Inflammatory macrophage (primary cell): ENCODE data around the gene PRKAR1B.
A peak's percentile ranks its signal among the peaks of the same experiment; 100 is the strongest.
"Not testable (repeated sequence)": the region's sequence is repeated elsewhere in the genome, so short reads cannot be mapped to it uniquely, and the experiment has no call there.

ENCODE experiments used
- DNase-seq, 2 donors: peaks; one replicate each; pipeline ENCODE4 v3.0.0-alpha.2; 2020 to 2022

PRKAR1B gene

GRCh38 chr7:552151-552867 lies 174.8 kb downstream of the PRKAR1B start:
- DNase-seq, result not testable (repeated sequence)

GRCh38 chr7:551615-551970 lies 175.5 kb downstream of the PRKAR1B start:
- DNase-seq, result not testable (repeated sequence)

- no peak for DNase-seq
Observed at GRCh38 chr7:550881-551614, 176.0 kb downstream of the PRKAR1B start.

- DNase-seq, result no peak
Observed at GRCh38 chr7:549891-550625, 177.0 kb downstream of the PRKAR1B start.

DNA sequence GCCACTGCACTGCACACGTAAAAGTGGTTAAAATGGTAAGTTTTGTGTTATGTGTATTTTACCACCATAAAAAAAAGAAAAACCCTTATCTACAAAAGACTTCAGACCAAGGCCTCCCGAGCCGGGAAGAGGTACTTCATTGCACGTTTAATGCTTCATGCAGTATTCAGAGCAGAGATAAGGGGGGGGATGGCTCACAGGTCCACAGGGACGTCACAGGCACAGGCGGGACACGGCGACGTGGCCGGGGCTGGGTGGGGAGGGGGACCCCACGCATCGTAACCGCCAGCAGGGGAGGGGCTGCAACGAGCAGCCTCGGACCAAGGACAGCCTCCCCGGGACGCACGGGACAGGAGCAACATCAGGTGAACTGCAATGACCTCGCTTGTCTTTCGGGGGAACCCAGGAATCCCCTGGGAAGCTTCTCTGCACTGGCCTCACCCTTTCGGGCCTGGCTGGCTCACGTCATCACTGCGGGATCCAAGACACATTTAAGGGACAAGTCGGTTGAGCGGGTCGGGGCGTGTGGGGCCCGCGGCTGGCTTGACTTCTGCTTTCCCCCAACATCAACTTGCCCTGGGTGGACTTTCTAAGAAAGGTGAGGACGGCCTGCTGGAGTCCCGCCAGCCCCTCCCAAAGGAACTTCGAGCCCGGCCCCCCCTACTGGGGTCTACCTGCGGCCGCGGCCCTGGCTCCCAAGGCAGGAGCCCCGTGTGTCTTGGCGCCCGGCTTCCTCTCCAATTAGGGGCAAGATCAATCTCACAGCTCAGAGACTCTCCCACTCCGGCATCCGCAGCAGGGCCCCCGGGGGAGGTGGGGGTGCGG lies 177.8 kb downstream of the PRKAR1B start:
- no peak for DNase-seq

DNA sequence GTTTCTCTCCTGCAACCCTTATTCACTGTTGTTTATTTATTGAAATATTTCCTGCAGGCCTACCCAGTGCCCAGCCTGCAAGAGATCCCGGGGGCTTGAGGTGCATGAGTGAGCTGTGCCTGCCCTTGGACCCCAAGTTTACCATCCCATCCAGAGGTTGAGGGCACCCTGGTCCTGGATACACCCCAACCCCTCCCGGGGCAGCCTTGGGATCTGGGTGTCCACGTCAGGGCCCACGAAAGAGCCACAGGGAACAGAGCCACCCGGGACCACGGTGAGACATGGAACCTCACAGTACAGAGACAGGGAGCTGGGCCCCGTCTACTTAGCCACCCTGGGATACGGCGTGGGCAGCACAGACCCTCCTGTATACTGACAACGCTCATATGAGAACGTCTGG lies 178.7 kb downstream of the PRKAR1B start:
- DNase-seq, result no peak

DNA sequence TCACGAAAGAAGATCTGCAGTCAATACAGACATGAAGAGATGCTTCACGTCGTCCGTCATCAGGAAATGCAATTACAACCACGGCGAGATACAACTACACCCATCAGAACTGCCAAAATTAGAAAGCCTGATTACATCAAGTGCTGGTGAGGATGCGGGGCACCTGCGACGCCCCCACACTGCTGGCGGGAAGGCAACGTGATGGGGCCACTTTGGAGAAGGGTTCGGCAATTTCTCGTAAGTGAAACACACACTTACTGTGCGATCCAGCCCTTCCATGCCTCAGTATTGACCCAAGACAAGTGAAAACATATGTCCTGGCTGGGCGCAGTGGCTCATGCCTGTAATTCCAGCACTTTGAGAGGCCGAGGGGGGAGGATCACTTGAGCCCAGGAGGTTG lies 181.6 kb downstream of the PRKAR1B start:
- no peak for DNase-seq

DNA sequence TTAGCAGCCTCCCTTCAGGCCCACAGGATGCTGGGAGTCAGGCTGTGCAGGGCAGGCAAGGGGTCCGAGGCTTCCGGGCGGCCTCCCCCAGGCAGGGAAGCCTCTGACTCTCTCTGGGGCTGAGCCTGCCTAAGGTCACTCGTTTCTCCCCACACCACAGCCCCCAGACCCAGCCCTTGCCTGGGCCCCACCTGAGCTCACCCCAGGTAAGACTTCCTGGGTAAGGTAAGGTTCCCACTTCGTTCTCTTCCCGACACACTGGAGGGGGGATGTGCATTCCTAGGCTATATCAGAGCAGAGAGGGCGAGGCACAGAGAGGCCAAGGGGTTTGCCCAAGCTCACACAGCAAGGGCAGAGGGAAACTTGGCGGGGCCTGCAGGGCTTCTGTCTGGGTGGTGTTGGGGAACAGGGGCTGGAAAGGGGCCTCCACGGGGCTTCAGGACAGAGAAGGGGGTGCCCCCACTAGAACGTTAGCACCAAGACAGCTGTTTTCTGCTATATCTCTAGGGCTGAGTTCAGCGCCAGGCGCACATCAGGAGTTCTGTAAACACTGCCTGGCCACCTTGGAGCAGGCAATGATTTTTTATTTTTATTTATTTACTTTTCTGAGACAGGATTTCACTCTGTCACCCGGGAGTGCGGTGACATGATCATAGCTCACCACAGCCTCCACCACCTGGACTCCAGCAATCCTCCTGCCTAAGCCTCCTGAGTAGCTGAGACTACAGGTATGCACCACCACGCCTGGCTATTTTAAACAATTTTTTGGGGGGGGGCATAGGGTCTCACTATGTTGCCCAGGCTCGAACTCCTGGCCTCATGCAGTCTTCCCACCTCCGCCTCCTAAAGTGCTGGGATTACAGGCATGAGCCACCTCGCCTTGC lies 182.5 kb downstream of the PRKAR1B start:
- DNase-seq, result no peak

DNA sequence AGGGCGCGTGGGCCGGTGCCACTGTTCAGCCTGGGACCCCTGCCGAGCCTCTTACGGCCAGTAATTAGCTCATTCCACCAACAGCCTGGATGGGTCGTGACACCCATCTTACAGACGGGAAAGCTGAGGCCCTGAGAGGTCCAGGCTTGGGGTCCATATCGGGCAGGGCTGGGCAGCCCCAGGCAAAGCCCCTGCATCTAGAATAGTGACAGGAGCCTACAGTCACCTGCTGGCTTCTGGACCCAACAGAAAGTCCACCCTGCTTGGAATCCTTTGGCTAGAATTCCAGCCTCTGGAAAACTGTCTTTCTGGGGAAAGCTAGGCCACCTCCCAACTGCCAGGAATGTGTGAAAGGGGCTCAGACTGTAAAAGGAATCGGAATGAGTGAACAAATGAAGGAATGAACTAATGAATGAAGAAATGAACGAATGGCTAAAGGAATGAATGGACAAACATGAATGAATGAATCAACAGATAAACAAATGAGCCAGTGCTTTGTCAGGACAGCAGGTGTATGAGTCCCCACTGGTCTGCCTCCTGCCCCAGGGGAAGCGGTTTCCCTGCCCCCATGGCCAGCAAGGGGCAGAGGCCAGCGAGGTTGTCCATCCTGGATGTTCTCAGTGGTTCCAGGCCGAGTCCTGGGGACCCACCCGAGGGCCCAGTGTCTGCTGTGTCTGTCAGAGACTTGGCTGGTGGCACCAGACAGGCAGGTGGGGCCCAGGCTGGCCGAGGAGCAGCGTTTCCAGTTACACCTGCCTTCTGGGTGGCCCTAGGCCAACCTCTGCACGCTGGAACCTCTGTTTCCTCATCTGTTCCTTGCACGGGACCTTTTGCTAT lies 183.4 kb downstream of the PRKAR1B start:
- no peak for DNase-seq

DNA sequence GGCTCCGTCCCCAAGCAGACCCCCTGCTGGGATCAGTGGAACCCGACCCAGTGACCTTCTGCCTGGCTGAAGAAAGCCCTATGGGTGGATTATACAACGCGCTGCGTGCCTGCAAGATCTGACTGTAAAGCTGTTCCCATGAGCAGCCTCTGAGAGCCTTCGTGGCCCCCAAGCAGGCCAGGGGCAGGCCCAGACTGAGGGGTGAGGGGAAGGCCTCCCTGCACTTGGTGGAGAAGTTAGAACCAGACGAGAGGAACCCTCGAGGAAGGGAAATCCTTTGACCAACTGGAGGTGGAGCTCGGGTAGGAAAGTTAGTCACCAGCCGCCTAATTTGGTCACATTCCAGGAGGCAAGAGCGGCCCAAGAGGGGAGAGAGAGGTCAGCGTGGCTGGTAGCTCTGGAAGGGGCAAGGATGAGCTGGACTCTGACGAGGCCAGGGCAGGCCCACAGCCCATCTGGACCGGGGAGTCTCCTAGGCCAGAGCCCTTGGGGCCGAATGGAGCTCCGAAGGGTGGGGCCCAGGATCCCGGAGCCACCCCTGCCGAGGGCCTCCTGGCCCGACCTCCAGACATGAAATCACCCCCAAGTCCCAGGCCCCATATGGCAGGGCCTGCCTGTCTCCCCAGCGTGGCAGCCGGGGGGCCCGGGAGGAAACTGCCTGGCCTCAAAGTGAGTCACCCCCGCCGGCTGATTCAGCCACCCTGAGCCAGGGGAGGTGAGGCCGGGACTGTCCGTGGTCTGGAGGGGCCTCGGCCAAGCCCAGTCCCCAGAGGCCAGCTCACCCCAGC lies 184.2 kb downstream of the PRKAR1B start:
- peak in 1 of 2 donors; percentile 32 for DNase-seq

DNA sequence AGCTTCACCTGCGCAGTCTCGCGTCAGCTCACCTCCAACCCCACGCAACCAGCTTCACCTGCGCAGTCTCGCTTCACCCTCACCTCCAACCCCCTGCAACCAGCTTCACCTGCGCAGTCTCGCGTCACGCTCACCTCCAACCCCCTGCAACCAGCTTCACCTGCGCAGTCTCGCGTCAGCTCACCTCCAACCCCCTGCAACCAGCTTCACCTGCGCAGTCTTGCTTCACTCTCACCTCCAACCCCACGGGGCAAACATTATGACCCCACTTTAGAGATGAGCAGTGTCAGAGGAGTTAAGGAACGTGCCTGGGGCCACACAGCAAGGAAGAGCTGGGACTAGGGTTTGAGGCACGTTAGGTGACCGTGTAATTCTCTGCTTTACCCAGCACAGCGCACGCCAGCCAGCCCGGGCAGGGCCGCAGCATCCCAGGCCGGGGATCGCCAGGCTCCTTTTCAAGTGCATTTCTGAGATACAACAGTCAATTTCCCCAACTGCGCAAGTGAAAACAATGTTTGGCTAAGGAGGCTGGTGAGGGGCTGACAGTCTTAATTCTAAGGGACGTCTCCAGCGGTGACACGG lies 184.9 kb downstream of the PRKAR1B start:
- DNase-seq, result no peak

DNA sequence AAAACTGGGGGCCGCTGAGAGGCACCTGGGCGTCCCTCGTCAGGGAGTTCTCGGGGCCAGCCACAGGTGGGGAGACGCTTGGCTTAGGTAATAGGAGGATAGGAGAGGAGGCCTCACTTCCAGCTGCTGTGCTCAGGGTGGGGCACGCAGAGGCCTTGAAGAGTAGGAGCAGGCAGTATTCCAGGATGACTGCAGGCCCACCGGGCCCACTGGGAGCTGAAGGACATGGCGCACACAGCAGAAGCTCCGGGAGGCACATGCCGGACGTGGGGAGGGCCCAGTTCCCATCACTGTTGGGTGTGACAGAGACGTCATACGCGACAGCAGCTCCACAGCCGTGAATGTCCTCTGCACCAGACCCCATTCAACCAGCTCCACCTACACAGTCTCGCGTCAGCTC lies 185.4 kb downstream of the PRKAR1B start:
- no peak for DNase-seq

DNA sequence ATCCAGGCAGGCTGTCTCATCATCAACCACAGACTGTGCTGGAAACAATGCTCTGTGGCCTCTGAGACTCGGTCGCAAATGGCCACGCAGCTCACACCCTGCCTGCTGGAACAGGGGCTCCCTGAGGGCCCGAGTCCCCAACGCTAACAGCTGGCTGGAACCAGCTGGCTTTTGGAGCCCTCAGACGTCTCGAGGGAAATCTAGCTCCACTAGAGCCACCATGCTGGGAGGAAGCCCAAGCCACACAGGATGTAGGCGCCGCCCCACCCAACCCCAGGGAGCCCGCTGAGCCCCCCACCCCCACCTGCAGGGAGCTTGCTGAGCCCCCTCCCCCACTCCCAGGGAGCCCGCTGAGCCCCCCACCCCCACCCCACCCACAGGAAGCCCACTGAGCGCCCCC lies 186.1 kb downstream of the PRKAR1B start:
- no peak for DNase-seq

GRCh38 chr7:540579-540978 lies 186.5 kb downstream of the PRKAR1B start:
- no peak for DNase-seq

DNA sequence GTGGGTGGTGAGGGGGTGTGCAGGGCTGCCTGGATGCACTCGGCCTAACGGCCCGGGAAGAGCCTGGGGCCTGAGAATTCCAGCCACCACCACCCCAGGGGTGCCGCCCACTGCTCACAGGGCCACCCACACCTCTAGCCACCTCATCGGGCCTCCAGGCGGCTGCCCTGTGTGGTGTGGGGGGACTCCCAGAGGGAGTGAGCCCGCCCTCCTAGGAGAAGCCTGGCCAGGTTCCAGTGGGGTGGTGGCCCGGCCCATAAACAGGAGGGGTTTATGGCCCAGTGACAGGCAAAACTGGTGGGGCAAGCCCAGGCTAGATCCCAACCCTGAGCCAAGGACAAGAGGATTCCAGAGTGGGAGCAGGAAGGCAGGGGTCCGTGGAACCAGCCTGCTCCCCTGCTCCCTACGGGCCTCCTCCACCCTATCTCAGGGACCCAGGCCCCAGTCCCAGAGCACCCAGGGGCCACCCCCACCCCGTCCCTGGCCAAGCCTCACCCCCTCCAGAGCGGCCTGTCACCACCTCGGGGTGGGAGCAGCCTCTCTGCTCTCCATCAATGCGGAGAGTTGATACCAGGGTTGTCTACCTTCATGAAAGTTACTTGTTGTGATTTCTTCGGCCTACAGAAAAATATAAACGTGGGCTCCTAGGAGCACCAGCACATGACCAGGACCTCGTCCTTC lies 187.2 kb downstream of the PRKAR1B start:
- no peak for DNase-seq

GRCh38 chr7:538764-539685 lies 188.1 kb downstream of the PRKAR1B start:
- DNase-seq, result no peak

DNA sequence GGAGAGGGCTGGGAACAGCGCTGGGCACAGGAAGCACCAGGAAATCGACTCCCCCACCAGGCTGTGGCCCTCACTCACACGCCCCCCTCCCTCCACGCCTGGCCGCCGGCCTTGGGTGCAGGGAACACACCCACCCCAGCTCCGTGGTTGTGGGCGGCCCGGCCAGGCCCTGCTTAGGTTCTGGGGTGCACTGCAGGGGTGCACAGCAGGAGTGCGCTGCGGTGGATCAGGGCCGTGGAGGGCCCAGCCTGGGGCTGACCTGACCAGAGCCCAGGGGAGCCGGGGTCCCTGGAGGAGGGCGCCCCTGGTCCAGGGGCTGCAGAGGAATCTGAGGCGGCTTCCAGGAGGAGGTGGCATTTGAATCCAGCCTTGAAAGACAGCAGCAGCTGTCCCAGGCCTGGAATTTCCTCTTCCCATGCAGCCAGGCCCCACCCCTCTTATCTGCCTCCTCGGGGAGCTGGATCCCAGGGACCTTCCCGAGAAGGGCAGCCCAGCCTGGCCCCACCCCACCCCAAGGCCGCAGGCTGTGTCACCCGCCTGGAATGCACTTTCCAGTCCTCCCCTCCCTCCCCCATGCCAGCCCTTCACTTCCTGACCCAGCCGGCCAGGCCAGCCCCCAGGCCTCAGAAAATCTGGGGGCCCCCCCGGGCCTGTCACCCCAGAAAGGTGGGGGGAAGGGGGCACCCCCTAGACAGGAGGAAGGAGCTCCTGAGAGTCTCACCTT lies 189.0 kb downstream of the PRKAR1B start:
- no peak for DNase-seq
